Peyer's patch (tissue), 4 donors: ENCODE data around the gene STEAP2.

Experiments used
- POLR2A ChIP-seq, 2 donors: fragments of 450-650 bp; IDR thresholded peaks; one replicate each; pipeline ENCODE4 v1.5.1; 2017; ENCODE audit warnings: antibody characterized with exemption in 2 of 2, mild to moderate bottlenecking in 2 of 2, moderate library complexity in 2 of 2
- TF ChIP-seq, protein P1 (sequence below), 6 experiments: fragments of 450-650 bp in 4 of 6; fragments of 200-600 bp in 2 of 6; sonication (generic) in 1 of 6; IDR thresholded peaks; one replicate each; pipeline ENCODE4 v1.5.1; 2017 to 2019; ENCODE audit warnings: antibody characterized with exemption in 6 of 6, mild to moderate bottlenecking in 3 of 6, moderate library complexity in 1 of 6

DNA sequence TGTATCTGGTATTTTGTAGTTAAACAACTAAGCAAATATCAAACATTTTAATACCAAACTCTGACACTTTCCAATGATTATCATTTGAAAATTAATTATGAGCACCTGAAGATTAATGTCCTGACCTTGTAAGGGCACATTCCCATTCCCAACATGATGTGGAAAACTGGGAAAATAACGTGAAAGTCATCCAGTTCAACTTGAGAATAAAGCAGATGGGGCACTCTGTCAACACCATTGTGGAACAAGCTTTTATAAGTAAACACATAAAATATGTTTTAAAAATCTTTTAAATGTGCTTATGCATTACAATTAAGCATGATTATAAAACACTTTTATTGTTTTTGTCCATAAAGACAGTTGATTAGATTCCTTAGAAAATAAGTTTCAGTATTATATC, 14.1 kb downstream of the STEAP2 start:
- no peak for TF ChIP-seq POLR2A (IDR thresholded peaks at IDR 0.05)
- TF ChIP-seq, protein P1, sequence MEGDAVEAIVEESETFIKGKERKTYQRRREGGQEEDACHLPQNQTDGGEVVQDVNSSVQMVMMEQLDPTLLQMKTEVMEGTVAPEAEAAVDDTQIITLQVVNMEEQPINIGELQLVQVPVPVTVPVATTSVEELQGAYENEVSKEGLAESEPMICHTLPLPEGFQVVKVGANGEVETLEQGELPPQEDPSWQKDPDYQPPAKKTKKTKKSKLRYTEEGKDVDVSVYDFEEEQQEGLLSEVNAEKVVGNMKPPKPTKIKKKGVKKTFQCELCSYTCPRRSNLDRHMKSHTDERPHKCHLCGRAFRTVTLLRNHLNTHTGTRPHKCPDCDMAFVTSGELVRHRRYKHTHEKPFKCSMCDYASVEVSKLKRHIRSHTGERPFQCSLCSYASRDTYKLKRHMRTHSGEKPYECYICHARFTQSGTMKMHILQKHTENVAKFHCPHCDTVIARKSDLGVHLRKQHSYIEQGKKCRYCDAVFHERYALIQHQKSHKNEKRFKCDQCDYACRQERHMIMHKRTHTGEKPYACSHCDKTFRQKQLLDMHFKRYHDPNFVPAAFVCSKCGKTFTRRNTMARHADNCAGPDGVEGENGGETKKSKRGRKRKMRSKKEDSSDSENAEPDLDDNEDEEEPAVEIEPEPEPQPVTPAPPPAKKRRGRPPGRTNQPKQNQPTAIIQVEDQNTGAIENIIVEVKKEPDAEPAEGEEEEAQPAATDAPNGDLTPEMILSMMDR (IDR thresholded peaks at IDR 0.05) = no peak
